Upper lobe of left lung (tissue), 6 donors: ENCODE results near the gene ENTHD1. TPM values are rescaled to one million over a fixed set of nuclear protein-coding genes. Genes with fewer than 3 reads are reported as not detected.

Source experiments
- ATAC-seq, 2 donors: fragments of 200-7000 bp; cut with Tn5 transposase; one replicate each; pipeline ENCODE4 v1.9.1; 2022; ENCODE audit warnings: mild to moderate bottlenecking in 2 of 2, moderate library complexity in 2 of 2; ENCODE audit not compliant: low FRiP score in 2 of 2
- DNase-seq, 2 donors: peaks; one replicate each; pipeline ENCODE4 v3.0.0-alpha.2; 2019 to 2020
- H3K27ac ChIP-seq, 4 donors: fragments of 200-600 bp; sonication (generic); one replicate each; pipeline ENCODE4 v1.5.1; 2016 to 2019
- H3K27me3 ChIP-seq, 4 donors: fragments of 200-600 bp; sonication (generic); one replicate each; pipeline ENCODE4 v1.5.1; 2017 to 2019
- H3K36me3 ChIP-seq, 4 donors: fragments of 200-600 bp; sonication (generic); one replicate each; pipeline ENCODE4 v1.5.1; 2016 to 2019
- H3K4me1 ChIP-seq, 4 donors: fragments of 200-600 bp; sonication (generic); one replicate each; pipeline ENCODE4 v1.5.1; 2018 to 2019
- H3K4me3 ChIP-seq, 4 donors: fragments of 200-600 bp; sonication (generic); one replicate each; pipeline ENCODE4 v1.5.1; 2017 to 2019; ENCODE audit warnings: mild to moderate bottlenecking in 2 of 4, moderate library complexity in 1 of 4
- H3K9me3 ChIP-seq, 4 donors: fragments of 200-600 bp; sonication (generic); one replicate each; pipeline ENCODE4 v1.5.1; 2018 to 2019
- EP300 ChIP-seq, 4 donors: sonication (generic); formaldehyde crosslinking; IDR thresholded peaks; one replicate each; pipeline ENCODE4 v1.5.1; 2017; ENCODE audit warnings: antibody characterized with exemption in 4 of 4, control low read depth in 2 of 4
- POLR2A ChIP-seq, 4 donors: fragments of 450-650 bp; IDR thresholded peaks; one replicate each; pipeline ENCODE4 v1.5.1; 2016 to 2017; ENCODE audit warnings: antibody characterized with exemption in 4 of 4, mild to moderate bottlenecking in 2 of 4
- POLR2AphosphoS5 ChIP-seq, 2 donors: sonication (generic); formaldehyde crosslinking; IDR thresholded peaks; one replicate each; pipeline ENCODE4 v1.5.1; 2017; ENCODE audit warnings: antibody characterized with exemption in 2 of 2
- WGBS, 2 donors: methylation state at CpG; one replicate each; pipeline ENCODE4 v1.1.5; 2017 to 2018; 5-methylcytosine and 5-hydroxymethylcytosine counted together
- total RNA-seq, 6 donors: library from RNA; depleted of rRNA in 4 of 6; stranded (reverse); fragments of >200 nt in 4 of 6; gene quantifications; one replicate each; pipeline versions ENCODE4 v1.1.0 to v1.2.1, GENCODE V29; 2016 to 2021
- TF ChIP-seq, protein P1 (sequence below), 6 experiments: fragments of 450-650 bp in 4 of 6; fragments of 200-600 bp in 2 of 6; sonication (generic) in 2 of 6; IDR thresholded peaks; one replicate each; pipeline ENCODE4 v1.5.1; 2016 to 2019; ENCODE audit warnings: antibody characterized with exemption in 6 of 6
- donor health status: DM: no; HTN: no; CAD: no; lungs with moderate emphysema.
- donor health status: DM: no; HTN: yes; CAD: no; lungs with severe emphysema.

ENTHD1 gene
- total RNA-seq, 6 donors from 2014 or later, result 0.09 TPM; not detected in 5

DNA sequence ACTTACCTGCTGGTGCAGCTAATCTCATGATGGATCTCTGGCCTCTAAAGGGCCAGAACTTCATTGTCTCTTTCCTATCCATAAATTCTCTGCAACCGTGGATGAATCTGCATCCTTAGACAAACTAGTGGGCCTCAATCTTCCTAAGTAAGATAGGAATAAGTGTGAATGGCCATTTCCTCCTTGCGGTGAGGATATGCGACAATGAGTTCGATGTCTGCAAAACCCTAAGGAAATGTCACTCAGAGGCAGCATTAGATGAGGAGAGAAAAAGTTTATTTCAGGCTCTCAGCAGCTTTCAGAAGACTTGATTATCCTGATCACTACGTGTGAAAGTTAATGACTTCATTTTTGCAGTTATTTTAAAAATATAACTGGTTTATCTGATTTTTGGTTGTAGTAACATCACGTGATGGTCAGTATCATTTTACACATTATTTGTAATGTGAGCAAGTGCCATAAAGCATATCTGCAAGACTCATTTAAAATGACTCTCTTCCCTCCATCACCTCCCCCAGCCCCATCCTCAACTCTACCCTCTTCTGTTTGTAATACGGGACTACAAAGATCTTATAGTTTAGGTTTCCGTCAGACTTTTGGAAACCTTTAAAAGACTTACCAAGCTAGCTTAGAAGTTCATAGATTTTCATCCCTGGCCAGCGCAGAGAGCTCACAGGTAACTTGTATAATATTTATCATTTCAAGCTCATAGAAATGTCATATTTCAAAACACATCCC lies 17.5 kb upstream of the ENTHD1 start:
- 69 to 73% methylated on average over 9 of the region's 9 CpGs for whole genome bisulfite sequencing, 2 donors
- peaks cover 0 to 3% (median 0%) of the 10 kb centered on the region in 4 donors for H3K27me3 ChIP-seq

DNA sequence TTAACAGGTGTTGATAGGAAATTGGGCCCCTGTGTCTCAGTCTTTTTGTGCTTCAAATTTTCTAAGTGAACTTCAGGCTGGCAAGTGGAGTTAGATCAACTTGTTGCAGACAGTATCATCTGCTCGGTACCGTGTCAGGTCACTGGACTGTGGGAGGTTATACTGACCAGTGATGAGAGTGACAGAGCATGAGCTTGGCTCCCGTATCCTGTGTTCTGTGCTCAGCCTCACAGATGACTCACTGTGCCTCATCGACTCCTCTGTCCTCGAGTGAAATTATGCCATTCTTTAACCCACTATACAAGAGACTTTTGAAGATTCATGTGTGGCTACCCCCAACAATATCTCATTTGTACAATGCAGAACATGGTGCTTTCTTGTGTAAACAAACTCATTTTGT lies 15.2 kb upstream of the ENTHD1 start:
- H3K4me3 ChIP-seq, result no peak overlapping the region
- no peak for DNase-seq
- H3K4me1 ChIP-seq, result no peaks in the 10 kb centered on the region
- peaks cover 0 to under 1% (median 0%) of the 10 kb centered on the region in 4 donors for H3K27me3 ChIP-seq
- WGBS, 2 donors, result 59 to 69% methylated on average over 3 to 5 of the region's 5 CpGs
- H3K27ac ChIP-seq, result no peak overlapping the region
- TF ChIP-seq POLR2AphosphoS5 (IDR thresholded peaks at IDR 0.05) (no peak), EP300 (IDR thresholded peaks at IDR 0.05) (no peak), POLR2A (IDR thresholded peaks at IDR 0.05) (no peak)
- TF ChIP-seq, protein P1, sequence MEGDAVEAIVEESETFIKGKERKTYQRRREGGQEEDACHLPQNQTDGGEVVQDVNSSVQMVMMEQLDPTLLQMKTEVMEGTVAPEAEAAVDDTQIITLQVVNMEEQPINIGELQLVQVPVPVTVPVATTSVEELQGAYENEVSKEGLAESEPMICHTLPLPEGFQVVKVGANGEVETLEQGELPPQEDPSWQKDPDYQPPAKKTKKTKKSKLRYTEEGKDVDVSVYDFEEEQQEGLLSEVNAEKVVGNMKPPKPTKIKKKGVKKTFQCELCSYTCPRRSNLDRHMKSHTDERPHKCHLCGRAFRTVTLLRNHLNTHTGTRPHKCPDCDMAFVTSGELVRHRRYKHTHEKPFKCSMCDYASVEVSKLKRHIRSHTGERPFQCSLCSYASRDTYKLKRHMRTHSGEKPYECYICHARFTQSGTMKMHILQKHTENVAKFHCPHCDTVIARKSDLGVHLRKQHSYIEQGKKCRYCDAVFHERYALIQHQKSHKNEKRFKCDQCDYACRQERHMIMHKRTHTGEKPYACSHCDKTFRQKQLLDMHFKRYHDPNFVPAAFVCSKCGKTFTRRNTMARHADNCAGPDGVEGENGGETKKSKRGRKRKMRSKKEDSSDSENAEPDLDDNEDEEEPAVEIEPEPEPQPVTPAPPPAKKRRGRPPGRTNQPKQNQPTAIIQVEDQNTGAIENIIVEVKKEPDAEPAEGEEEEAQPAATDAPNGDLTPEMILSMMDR (IDR thresholded peaks at IDR 0.05), result no peak
- no peak for ATAC-seq
- no peaks in the 10 kb centered on the region for H3K9me3 ChIP-seq
- H3K36me3 ChIP-seq, result no peaks in the 10 kb centered on the region

More for the DNA sequence above, 17.5 kb upstream of the ENTHD1 start:
- ATAC-seq (no peak), DNase-seq (no peak)
- no peak overlapping the region for H3K27ac ChIP-seq
- H3K9me3 ChIP-seq, result no peaks in the 10 kb centered on the region
- H3K4me1 ChIP-seq, result peaks cover 0 to 6% (median 0%) of the 10 kb centered on the region in 4 donors
- TF ChIP-seq EP300 (IDR thresholded peaks at IDR 0.05) (no peak), POLR2A (IDR thresholded peaks at IDR 0.05) (no peak), POLR2AphosphoS5 (IDR thresholded peaks at IDR 0.05) (no peak)
- TF ChIP-seq, protein P1 (IDR thresholded peaks at IDR 0.05), result no peak
- no peak overlapping the region for H3K4me3 ChIP-seq
- H3K36me3 ChIP-seq, result no peaks in the 10 kb centered on the region

DNA sequence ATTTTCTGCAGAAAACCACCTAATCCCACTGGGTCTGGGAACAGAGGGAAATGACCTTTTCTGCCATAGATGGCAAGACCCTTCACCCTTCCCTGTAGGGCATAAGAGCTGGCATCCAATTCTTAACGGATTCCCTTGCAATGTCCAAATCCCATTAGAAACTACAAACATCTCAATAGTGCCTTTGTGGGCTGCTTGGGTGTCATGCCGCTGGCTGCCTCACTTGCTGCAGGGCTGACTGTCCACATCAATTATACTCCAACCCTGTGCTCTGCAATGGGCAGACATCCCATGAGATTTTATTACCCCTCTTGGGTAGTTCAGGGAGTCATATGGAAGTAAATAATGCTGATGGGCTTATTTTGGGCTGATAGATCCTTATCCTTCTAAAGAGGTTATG lies 14.6 kb upstream of the ENTHD1 start:
- no peak for ATAC-seq
- H3K27ac ChIP-seq, result no peak overlapping the region
- H3K27me3 ChIP-seq, result no peaks in the 10 kb centered on the region
- 67 to 84% methylated on average over 2 of the region's 2 CpGs for WGBS, 2 donors
- no peaks in the 10 kb centered on the region for H3K4me1 ChIP-seq
- H3K36me3 ChIP-seq, result no peaks in the 10 kb centered on the region
- no peaks in the 10 kb centered on the region for H3K9me3 ChIP-seq
- TF ChIP-seq POLR2AphosphoS5 (IDR thresholded peaks at IDR 0.05) (no peak), POLR2A (IDR thresholded peaks at IDR 0.05) (no peak), EP300 (IDR thresholded peaks at IDR 0.05) (no peak)
- TF ChIP-seq, protein P1 (IDR thresholded peaks at IDR 0.05), result no peak
- H3K4me3 ChIP-seq, result no peak overlapping the region
- no peak for DNase-seq

DNA sequence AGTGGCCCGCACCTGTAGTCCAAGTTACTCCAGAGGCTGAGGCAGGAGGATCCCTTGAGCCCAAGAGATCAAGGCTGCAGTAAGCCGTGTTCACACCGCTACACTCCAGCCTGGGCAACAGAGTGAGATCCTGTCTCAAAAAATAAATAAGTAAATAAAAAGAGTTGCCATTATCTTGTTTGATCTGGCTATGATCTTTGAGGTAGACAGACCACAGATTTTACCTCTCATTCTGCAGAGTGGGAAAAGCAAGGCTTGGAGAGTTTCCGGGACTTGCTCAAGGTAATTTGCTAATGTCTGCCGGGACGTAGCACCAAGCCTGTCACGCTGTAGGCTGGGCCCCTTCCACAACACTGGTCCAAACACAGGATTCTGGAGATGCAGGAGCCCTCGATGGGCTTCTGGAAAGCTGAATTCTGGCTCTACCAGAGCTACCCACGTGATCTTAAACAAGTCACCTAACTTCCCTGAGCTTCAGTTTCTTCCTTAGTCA lies 14.1 kb upstream of the ENTHD1 start:
- Histone ChIP-seq H3K4me1 (no peaks in the 10 kb centered on the region), H3K36me3 (no peaks in the 10 kb centered on the region), H3K27me3 (no peaks in the 10 kb centered on the region), H3K9me3 (no peaks in the 10 kb centered on the region), H3K4me3 (no peak overlapping the region), H3K27ac (peak overlapping the region in 1 of 4 donors; percentile 32)
- DNase-seq, result no peak
- 89 to 94% methylated on average over 9 of the region's 9 CpGs for WGBS, 2 donors
- ATAC-seq, result no peak
- TF ChIP-seq POLR2AphosphoS5 (IDR thresholded peaks at IDR 0.05), result no peak
- TF ChIP-seq POLR2A (IDR thresholded peaks at IDR 0.05), result no peak
- TF ChIP-seq EP300 (IDR thresholded peaks at IDR 0.05), result no peak
- TF ChIP-seq, protein P1 (IDR thresholded peaks at IDR 0.05), result no peak
